HG03175 (cell line): ENCODE results near the gene SUPT3H.

Source experiments
- ATAC-seq: cut with Tn5 transposase; IDR thresholded peaks from one replicate; pipeline ENCODE4 v1.9.1; 2021; ENCODE audit warnings: mild to moderate bottlenecking, moderate library complexity; ENCODE audit not compliant: unreplicated experiment

The SUPT3H gene

GRCh38 chr6:45265246-45265645 lies 112.5 kb downstream of the SUPT3H start:
- no peak for ATAC-seq

- ATAC-seq: no peak
These were observed 117.0 kb downstream of the SUPT3H start for GRCh38 chr6:45260696-45261095.

- ATAC-seq: no peak
These were observed 120.7 kb downstream of the SUPT3H start for GRCh38 chr6:45256697-45257695.

GRCh38 chr6:45255434-45255833 lies 122.3 kb downstream of the SUPT3H start:
- ATAC-seq: no peak

- no peak for ATAC-seq
These were observed 123.5 kb downstream of the SUPT3H start for GRCh38 chr6:45254253-45254652.

- ATAC-seq: no peak
These were observed 124.3 kb downstream of the SUPT3H start for GRCh38 chr6:45253453-45253852.

- ATAC-seq: no peak
These were observed 146.1 kb downstream of the SUPT3H start for GRCh38 chr6:45231660-45232059.

GRCh38 chr6:45229416-45229815 lies 148.3 kb downstream of the SUPT3H start:
- ATAC-seq: no peak

GRCh38 chr6:45226081-45226480 lies 151.7 kb downstream of the SUPT3H start:
- no peak for ATAC-seq

- ATAC-seq: no peak
These were observed 155.4 kb downstream of the SUPT3H start for GRCh38 chr6:45222380-45222779.

GRCh38 chr6:45215759-45216158 lies 162.0 kb downstream of the SUPT3H start:
- ATAC-seq: no peak

GRCh38 chr6:45212976-45213375 lies 164.8 kb downstream of the SUPT3H start:
- no peak for ATAC-seq

- no peak for ATAC-seq
These were observed 168.0 kb downstream of the SUPT3H start for GRCh38 chr6:45209762-45210161.

- no peak for ATAC-seq
These were observed 170.8 kb downstream of the SUPT3H start for GRCh38 chr6:45206793-45207492.

- no peak for ATAC-seq
These were observed 176.2 kb downstream of the SUPT3H start for GRCh38 chr6:45201484-45201883.

- ATAC-seq: no peak
These were observed 177.2 kb downstream of the SUPT3H start for GRCh38 chr6:45200510-45200909.

- ATAC-seq: no peak
These were observed 178.2 kb downstream of the SUPT3H start for GRCh38 chr6:45199554-45199953.

GRCh38 chr6:45196121-45196520 lies 181.6 kb downstream of the SUPT3H start:
- ATAC-seq: no peak

- no peak for ATAC-seq
These were observed 182.6 kb downstream of the SUPT3H start for GRCh38 chr6:45195137-45195536.

GRCh38 chr6:45192556-45192955 lies 185.2 kb downstream of the SUPT3H start:
- ATAC-seq: no peak

GRCh38 chr6:45191414-45191813 lies 186.3 kb downstream of the SUPT3H start:
- no peak for ATAC-seq

- ATAC-seq: no peak
These were observed 189.9 kb downstream of the SUPT3H start for GRCh38 chr6:45187836-45188235.
